Measurements from ENCODE around the gene AUTS2.

Gene AUTS2

GRCh38 chr7:70210200-70210935 lies 612.1 kb downstream of the AUTS2 start:
- DNase-seq = no peak

- no peak for DNase-seq
Measured at GRCh38 chr7:70210936-70211310, 612.6 kb downstream of the AUTS2 start.

DNA sequence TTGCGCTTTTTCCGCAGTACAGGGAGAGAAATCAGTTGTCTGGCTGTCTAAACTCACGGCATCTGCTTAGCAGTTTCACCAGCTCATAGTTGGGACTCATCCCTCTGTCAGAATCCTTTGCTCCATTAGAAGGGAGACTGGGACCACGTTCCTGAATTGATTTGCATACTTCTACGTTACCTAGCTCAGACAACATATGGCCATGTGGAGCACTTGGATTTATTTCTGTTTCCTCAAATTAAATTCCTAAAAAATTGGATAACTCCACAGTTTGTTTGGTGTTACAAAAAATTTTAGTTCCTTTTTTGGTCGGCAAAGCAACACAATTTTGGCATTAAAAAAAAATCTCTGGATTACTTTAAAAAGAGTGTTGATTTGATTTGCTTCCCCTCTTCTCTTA lies 614.0 kb downstream of the AUTS2 start:
- no peak for DNase-seq

DNA sequence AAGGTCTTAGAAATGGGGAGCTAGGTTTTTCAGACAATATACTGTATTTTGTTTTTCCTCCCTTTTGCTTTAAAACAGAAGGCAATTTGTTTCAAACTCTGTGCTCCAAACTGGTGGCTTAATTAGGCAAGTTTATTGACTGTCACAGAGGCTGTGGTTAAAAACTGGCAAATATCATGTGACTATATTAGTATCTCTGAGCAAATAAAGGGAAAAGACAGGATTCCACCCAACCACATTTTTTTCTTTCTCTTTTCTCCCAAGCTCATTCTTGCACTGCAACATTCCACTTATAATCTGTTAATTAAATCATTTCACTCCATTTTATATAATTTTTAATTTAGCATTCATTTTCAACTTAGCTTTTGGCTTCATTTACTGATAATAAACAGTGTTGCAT lies 615.8 kb downstream of the AUTS2 start:
- no peak for DNase-seq

DNA sequence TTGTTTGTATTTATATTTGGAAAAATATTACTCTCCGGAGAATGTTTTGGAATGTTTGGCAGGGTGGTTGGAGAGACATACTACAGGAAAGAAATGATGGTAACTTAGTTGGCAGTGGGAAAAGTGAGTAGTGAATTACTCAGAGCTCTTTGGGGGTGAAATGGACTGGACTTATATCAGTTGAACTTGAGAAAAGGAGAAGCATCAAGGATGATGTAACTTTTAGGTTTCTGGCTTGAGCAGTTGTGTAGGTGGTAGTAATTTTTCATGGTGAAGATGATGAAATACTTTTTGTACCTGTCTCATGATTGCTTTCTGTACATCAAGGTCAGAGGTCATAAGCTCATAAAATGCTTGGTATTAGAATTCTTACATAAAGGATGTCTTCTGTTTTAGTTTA lies 617.2 kb downstream of the AUTS2 start:
- peak; percentile 17 to 79 (median 56) for DNase-seq

GRCh38 chr7:70217571-70217970 lies 619.3 kb downstream of the AUTS2 start:
- DNase-seq = peak; percentile 8 to 47 (median 45)

GRCh38 chr7:70218006-70218405 lies 619.7 kb downstream of the AUTS2 start:
- no peak for DNase-seq

- DNase-seq = no peak
Measured at GRCh38 chr7:70219061-70219460, 620.8 kb downstream of the AUTS2 start.

DNA sequence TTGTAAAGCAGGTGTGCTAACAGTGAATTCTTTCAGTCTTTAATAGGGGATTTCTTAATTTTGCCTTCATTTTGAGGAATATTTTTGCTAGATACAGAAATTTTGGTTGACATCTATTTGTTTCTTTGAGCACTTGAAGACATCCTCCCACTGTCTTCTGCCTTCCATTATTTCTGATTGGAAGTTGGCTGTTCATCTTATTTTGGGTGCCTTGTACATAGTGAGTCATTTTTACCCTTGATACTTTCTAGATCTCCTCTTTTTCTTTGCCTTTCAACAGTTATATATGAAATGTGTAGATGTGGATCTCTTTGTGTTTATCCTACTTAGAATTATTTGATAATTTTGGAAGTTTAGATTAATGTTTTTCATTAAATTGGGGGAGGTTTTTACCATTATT lies 631.0 kb downstream of the AUTS2 start:
- DNase-seq = no peak

DNA sequence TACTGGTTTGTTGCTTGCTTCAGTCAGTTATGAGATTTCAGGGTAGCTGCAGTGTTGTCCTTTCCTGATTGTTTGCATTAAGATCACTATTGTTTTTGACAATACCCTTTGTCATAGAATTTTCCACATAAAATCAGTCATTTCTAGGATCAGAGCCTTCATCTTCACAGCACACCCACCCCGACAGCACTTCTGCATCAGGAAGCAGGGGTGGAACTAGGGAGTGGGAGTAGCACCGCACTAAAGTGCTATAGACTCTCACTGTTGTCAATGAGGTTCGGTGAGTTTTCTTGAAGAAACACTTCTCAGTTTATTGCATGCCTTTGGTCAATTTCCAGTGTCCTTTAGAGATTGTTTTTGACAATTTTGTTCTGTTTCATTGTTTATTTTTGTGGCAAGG lies 632.5 kb downstream of the AUTS2 start:
- no peak for DNase-seq

DNA sequence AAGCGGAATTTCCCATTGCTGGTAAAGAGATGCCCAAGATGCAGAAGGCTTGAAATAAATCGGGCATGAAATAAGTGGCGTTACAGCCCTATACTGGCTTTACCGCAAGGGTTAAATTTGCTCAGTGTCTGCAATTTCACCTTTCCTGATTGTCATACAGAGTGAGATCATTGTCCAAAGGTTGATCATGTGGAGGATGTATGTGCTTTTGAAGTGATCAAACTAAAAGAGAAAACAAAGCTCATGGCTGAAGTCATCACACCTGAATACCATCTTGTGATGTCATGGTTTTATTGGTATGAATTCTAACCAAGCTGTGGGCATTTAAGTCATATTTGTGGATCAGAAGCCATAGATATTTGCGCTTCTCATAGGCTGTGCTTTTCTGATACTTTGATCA lies 635.5 kb downstream of the AUTS2 start:
- DNase-seq = no peak

DNA sequence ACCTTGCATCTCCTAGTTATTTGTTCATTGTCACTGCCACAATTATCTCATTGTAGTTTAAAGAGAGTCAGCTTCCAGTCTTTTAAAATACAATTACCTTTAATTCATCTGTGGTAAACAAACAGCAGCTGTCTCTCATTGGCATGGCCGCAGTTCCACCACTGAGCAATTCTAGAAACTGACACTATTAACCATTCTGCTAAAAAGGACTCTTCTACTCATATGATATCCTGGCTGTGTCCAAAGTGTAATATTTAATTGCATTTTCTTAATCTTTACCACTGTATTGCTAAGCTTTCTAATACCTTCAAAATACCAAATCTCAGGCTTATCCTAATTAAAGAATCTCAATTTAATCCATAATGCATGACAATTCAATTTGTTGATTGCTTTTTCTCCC lies 639.0 kb downstream of the AUTS2 start:
- no peak for DNase-seq

- DNase-seq = peak in 2 of 4 experiments; percentile 12 to 13
Measured at GRCh38 chr7:70237831-70238575, 639.7 kb downstream of the AUTS2 start.

- DNase-seq = no peak
Measured at GRCh38 chr7:70239918-70240317, 641.6 kb downstream of the AUTS2 start.

DNA sequence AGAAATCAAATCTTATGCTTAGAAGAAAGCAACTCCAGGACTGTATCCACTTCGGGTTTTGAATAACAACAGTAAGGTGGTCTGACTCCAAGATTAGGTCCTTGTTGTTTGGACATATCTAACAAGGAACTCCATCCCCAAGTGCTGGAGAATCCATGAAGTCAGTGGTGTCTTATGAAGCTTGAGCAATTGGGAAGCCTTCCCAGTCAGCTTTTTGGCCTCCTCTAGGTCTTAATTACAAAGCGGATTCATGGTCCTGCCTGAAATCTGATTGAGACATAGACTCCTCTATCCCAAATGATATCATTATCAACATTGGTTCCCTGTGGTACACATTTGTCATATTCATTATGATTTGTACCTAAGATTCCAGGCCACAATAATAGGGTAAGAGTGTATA lies 642.6 kb downstream of the AUTS2 start:
- DNase-seq = no peak

DNA sequence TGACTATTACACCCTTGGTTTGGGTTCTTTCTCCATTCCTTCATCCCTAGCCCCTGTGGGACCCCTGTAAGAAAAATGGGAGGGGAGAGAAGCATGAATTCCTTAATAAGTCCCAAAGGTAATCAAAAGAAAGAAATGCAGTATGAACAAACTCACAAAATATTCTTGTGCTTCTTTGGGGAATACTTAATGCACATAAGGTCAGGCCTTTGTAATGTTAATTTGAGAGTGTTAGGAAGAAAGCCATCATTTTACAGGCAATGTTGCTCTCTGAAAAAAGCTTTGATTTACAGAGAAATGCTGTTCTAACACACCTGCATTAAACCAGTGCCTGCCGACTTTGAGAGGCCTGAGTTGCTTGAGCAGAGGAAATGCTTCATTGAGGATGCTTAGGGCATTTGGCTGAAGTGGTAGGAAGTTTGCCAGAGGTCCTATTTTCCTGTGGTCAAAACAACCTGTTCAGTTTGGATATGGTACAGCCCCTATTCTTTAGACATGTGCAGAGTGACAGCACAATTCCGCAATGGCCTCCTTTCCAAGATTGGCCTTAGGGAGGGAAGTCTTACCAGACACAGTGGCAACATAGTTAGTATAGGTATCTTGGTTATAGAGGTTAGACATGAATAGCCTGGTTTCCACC lies 643.4 kb downstream of the AUTS2 start:
- DNase-seq = no peak

GRCh38 chr7:70242826-70243225 lies 644.6 kb downstream of the AUTS2 start:
- peak; percentile 6 to 15 (median 12) for DNase-seq

- no peak for DNase-seq
Measured at GRCh38 chr7:70243443-70243842, 645.2 kb downstream of the AUTS2 start.

DNA sequence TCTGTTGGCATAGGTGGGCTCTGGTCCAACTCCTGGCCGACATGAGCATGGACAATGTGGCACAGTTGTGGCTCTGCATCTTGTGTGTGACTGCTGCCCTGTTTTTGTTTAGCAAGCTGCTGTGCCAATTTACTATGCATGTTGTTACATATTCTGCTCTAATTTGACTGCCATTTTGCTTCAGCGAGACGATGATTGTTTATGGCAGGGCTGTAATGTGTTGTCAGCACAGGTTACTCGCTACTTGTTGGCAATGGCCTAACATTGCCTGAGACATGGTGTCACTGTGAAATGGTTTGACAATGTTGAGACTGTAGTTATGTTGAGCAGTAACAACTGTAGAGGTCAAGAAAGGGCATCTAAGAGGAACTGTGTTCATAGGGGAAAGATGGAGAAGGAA lies 659.6 kb downstream of the AUTS2 start:
- DNase-seq = no peak

DNA sequence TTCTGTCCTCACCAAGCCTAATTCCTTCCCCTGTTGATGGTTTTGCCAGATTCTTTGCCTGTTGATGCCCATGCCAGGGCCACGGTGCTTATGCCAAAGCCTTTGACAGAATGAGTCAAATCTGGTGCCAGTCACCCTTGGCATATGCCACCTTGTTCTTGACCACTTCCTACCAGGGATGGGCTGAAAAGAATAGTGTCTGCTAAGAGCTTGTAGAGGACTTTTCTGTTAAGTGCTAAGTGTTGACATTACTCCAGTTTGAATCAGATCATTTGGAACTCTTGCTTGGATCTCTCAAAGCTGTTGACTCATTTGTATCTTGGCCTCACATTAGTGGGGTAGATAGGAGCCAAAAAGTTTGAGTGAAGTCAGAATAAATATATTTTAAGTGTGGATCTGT lies 661.2 kb downstream of the AUTS2 start:
- no peak for DNase-seq

GRCh38 chr7:70263471-70264255 lies 665.4 kb downstream of the AUTS2 start:
- no peak for DNase-seq

GRCh38 chr7:70266186-70266585 lies 667.9 kb downstream of the AUTS2 start:
- DNase-seq = no peak
